NT2/D1 (cell line): ENCODE data around the gene NKAIN2.

ENCODE experiments used
- DNase-seq: peaks from one replicate; pipeline ENCODE4 v3.0.0-alpha.2; 2011; ENCODE audit warnings: low read depth, low spot score
- H3K27me3 ChIP-seq: 2 replicates; pipeline ENCODE4 v1.6.0; 2011; ENCODE audit warnings: mild to moderate bottlenecking; ENCODE audit not compliant: insufficient read length, insufficient read depth
- H3K36me3 ChIP-seq: 2 replicates; pipeline ENCODE4 v1.6.1; 2011; ENCODE audit warnings: mild to moderate bottlenecking, low read length, mixed read lengths; ENCODE audit not compliant: insufficient read depth, insufficient read length
- H3K4me1 ChIP-seq: 2 replicates; pipeline ENCODE4 v1.5.1; 2011; ENCODE audit not compliant: insufficient read depth, insufficient read length
- H3K4me3 ChIP-seq: 2 replicates; pipeline ENCODE4 v1.5.1; 2011; ENCODE audit warnings: low read depth; ENCODE audit not compliant: insufficient read length
- H3K9ac ChIP-seq: 2 replicates; pipeline ENCODE4 v1.6.0; 2011; ENCODE audit warnings: low read depth; ENCODE audit not compliant: insufficient read length
- H3K9me3 ChIP-seq: 2 replicates; pipeline ENCODE4 v1.5.1; 2011; ENCODE audit warnings: mild to moderate bottlenecking, low read length; ENCODE audit not compliant: insufficient read depth
- SUZ12 ChIP-seq: IDR thresholded peaks from 2 replicates; pipeline ENCODE4 v1.6.1; 2011; ENCODE audit not compliant: insufficient read length, insufficient read depth; ENCODE audit errors: extremely low read depth
- YY1 ChIP-seq: IDR thresholded peaks from 2 replicates; pipeline ENCODE4 v1.6.1; 2011; ENCODE audit not compliant: insufficient read length, insufficient read depth
- ZNF274 ChIP-seq: IDR thresholded peaks from 2 replicates; pipeline ENCODE4 v1.6.1; 2011; ENCODE audit warnings: mild to moderate bottlenecking, low read depth, low read length

The NKAIN2 gene

DNA sequence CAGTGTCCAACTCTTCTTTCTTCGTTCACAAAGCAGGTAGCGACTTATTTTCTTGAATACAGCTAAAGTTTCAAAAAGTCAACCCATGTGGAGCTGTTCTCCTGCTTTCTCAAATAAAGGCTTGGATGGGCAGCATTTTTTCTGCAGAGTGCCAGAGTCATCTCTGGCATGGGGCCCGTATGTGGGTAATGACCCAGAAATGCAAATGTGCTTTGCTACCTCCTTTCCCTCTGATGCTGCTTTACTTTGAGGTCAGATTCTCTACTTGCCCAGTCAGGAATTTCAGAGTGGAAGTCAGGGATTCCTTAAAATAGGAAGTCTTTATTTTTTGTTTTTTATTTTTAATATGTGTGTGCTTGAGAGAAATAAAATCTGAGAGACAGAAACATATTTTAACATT is 4.9 kb downstream of the NKAIN2 start:
- peaks cover 24% of the 10 kb centered on the region for H3K27me3 ChIP-seq
- H3K4me3 ChIP-seq: no peak overlapping the region
- H3K36me3 ChIP-seq: no peaks in the 10 kb centered on the region
- DNase-seq: no peak
- TF ChIP-seq SUZ12 (no peak), ZNF274 (no peak), YY1 (no peak)
- no peaks in the 10 kb centered on the region for H3K4me1 ChIP-seq
- H3K9ac ChIP-seq: no peak overlapping the region
- no peaks in the 10 kb centered on the region for H3K9me3 ChIP-seq

DNA sequence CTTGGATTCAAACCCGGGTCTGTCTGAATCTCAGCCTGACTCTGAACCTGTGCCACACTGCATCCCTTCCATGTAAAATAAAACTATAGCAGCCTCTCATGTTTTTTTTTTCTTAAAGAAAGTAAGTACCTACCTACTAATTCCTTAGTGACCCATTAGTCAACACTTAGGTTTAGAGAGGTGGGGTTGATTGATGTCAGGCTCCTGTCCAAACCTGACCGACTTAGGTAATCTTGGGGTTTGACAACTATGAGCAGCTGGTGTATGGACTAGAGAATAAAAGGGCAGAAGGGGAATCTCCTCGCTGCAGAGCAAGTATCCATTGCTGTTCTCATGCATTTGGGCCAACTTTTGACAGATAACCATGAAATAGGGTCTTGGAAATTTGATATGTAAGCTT is 6.5 kb downstream of the NKAIN2 start:
- no peak for DNase-seq
- no peaks in the 10 kb centered on the region for H3K36me3 ChIP-seq
- no peak overlapping the region for H3K9ac ChIP-seq
- H3K4me3 ChIP-seq: no peak overlapping the region
- H3K4me1 ChIP-seq: no peaks in the 10 kb centered on the region
- TF ChIP-seq YY1: no peak
- TF ChIP-seq ZNF274: no peak
- TF ChIP-seq SUZ12: no peak
- peaks cover 10% of the 10 kb centered on the region for H3K27me3 ChIP-seq
- no peaks in the 10 kb centered on the region for H3K9me3 ChIP-seq

DNA sequence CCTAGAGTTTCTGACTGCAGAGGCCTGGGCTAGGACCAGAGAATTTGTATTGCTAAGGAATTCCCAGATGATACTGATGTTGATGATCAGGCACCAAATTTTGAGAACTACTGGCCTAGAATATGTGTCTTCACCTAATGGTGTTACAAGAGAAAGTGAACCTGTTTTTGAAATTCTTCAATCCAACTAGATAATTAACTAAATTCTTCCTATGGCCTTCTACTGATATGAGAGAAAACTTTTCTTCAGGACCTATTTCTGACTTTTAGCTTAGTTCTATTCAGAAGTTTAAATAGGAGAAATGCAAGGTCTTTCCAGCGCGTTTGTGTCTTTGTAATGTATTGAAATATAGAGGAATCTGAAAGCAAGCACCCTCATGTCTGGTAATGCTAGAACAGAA is 7.3 kb downstream of the NKAIN2 start:
- no peak for DNase-seq
- no peaks in the 10 kb centered on the region for H3K9me3 ChIP-seq

DNA sequence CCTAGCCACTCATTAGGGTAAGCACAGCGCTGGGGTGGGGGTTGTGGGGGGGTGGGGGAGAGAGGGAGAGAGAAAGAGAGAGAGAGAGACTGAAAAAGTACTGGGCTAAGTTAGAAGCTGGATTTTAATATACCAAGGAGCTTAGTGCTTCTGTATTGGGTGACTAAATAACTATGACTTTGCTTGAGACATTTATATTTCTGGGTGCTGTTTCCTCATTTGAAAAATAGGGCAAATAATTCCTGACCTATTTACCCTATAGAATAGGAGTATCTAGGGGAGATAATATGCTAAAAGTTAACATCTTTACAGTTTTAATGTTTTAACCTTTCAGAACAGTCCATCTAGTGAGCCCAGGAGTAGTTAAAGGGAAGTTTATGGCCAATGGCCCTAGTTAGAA is 7.7 kb downstream of the NKAIN2 start:
- no peak for DNase-seq
- Histone ChIP-seq H3K27me3 (no peaks in the 10 kb centered on the region), H3K9ac (no peak overlapping the region), H3K4me1 (no peaks in the 10 kb centered on the region), H3K36me3 (no peaks in the 10 kb centered on the region), H3K4me3 (no peak overlapping the region), H3K9me3 (no peaks in the 10 kb centered on the region)
- TF ChIP-seq ZNF274 (no peak), YY1 (no peak), SUZ12 (no peak)

More for the DNA sequence above, 7.3 kb downstream of the NKAIN2 start:
- TF ChIP-seq SUZ12: no peak
- no peak for TF ChIP-seq ZNF274
- no peak for TF ChIP-seq YY1
- H3K4me3 ChIP-seq: no peak overlapping the region
- H3K4me1 ChIP-seq: no peaks in the 10 kb centered on the region
- no peaks in the 10 kb centered on the region for H3K36me3 ChIP-seq
- peaks cover 3% of the 10 kb centered on the region for H3K27me3 ChIP-seq
- no peak overlapping the region for H3K9ac ChIP-seq

DNA sequence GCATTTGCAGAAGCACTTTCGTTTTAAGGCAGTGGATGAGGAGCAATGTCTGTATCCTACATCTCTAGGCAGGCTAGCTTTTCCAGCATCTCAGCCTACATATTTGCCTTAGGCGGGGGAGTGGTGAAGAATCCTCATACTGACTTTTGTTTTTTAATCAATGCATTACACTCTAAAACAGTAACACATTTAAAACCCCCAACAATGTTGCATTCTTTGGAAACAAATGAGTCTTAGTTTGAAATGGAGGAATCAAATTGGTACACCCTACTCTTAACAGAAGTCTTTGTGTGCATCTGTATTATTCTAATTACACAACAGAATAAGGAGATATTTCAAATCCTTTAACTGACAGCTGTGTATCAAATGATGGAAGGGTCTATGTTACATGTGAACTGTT is 9.0 kb downstream of the NKAIN2 start:
- H3K4me1 ChIP-seq: no peaks in the 10 kb centered on the region
- no peaks in the 10 kb centered on the region for H3K27me3 ChIP-seq
- TF ChIP-seq YY1: no peak
- no peak for TF ChIP-seq ZNF274
- no peak for TF ChIP-seq SUZ12
- no peak for DNase-seq
- no peaks in the 10 kb centered on the region for H3K36me3 ChIP-seq
- H3K9ac ChIP-seq: no peak overlapping the region
- no peaks in the 10 kb centered on the region for H3K9me3 ChIP-seq
- H3K4me3 ChIP-seq: no peak overlapping the region

DNA sequence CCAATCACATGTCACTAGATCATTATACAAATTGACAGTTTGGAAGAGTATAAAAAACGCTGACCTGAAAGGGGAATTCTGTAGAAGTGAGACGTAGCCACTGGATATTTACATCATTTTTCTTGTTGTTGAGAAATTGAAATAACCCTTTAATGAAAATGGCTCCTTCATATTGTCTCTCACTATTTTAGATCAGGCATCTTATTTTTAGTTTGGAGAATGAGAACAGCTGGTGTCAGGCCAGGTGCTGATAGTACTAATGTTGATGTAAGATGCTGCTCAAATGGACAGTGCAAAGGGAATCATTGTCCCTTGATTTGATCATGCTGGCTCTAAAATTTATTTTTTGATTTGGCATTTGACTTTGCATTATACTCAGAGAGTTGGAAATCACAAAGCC is 17.4 kb downstream of the NKAIN2 start:
- no peaks in the 10 kb centered on the region for H3K36me3 ChIP-seq
- H3K4me3 ChIP-seq: no peak overlapping the region
- no peaks in the 10 kb centered on the region for H3K27me3 ChIP-seq
- DNase-seq: no peak
- no peaks in the 10 kb centered on the region for H3K4me1 ChIP-seq
- H3K9ac ChIP-seq: no peak overlapping the region
- no peak for TF ChIP-seq YY1
- TF ChIP-seq SUZ12: no peak
- TF ChIP-seq ZNF274: no peak
- no peaks in the 10 kb centered on the region for H3K9me3 ChIP-seq

DNA sequence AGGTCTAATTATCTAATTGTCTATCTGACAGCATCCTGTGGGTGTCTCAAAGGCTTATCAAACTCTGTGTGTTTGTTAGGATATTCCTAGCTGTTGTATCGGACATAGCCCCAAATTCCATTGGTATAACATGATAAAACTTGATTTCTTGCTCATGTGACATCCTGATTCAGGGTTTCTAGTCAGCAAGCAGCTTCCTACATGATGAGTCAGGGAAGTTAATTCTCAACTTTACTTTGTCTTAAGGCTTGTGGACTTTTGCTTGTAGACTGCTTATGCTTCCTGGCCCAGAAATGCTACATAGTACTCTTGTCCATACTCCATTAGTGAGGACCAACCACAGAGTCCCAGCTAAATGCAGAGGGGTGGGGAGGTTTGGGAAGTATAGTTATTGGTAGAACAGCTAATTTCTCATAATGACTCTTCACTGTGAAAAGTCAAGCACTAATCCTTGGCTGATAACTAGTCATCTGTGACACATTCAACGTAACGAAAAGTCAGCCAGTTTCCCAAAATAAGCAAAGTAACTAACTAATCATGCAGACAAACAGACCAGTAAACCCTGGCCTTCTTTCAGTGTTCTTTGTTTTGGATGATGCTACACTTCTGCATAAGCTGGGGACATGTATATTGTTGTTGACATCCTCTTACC is 25.8 kb downstream of the NKAIN2 start:
- Histone ChIP-seq H3K4me3 (no peak overlapping the region), H3K36me3 (no peaks in the 10 kb centered on the region), H3K9me3 (no peaks in the 10 kb centered on the region; the same call in 1 of the 2 replicates), H3K27me3 (no peaks in the 10 kb centered on the region), H3K9ac (no peak overlapping the region), H3K4me1 (no peaks in the 10 kb centered on the region)
- no peak for TF ChIP-seq YY1
- no peak for TF ChIP-seq SUZ12
- TF ChIP-seq ZNF274: no peak
- DNase-seq: no peak

DNA sequence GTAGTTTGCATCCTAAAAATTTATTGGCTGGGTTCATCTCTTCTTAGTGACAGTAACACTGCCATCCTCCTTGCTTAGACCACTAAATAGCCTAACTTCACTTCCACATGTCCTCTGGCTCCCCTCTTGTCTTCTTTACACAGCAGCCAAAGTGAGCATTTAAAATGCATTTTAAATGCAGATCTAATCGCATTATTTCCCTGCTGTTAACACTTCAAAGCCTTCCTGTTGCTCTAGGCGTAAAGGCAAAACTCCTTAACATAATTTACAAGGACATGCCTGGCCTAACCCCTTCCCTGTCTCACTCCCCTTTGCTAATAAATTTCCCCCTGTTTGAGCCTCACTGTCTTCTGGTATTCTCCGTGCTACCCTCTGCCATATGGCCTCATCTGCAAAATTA is 26.5 kb downstream of the NKAIN2 start:
- no peaks in the 10 kb centered on the region; the same call in 1 of the 2 replicates for H3K9me3 ChIP-seq
- DNase-seq: peak; percentile 23
- no peaks in the 10 kb centered on the region for H3K36me3 ChIP-seq
- no peak overlapping the region for H3K4me3 ChIP-seq
- TF ChIP-seq ZNF274 (no peak), YY1 (no peak), SUZ12 (no peak)
- no peaks in the 10 kb centered on the region for H3K27me3 ChIP-seq
- H3K9ac ChIP-seq: no peak overlapping the region
- no peaks in the 10 kb centered on the region for H3K4me1 ChIP-seq
